Measurements from ENCODE around the gene FBXL4. TPM values are rescaled to one million over a fixed set of nuclear protein-coding genes. Genes with fewer than 3 reads are reported as not detected.

The FBXL4 gene
- total RNA-seq, 4 donors from 2014 or later = 33.1 to 49.9 (median 42.8) TPM

DNA sequence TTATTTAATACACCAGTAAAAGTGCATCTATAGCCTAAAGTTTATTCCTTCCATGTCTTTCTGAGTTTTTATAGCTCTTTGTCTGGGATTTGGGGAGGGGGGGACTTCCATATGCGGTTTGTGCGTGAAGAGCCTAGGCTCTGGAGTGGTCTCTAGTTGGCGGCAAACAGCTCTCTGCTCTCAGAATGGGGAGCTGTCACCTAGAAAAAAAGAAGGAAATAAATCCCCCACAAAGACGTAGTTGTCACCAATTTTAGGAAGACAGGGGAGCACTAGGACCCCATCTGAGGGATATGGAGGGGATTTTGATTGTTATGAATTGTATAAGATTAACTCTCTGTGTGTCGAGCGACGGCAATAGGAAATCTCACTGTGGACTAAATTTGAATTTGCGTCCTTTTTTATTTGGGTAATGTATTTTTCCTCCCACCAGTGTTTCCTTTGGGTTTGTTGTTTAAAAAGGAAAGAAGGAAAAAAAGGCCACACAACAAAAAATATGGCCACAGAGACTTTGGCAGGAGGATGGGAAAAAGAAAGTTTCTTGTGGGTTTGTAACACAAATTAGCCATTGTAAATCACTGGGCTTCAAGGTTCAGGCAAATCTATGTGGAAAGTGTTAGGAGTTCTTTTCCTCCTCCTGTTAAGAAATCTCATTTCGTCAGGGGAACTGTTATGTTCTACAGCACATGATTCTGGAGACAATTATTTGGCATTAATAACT, 106.0 kb downstream of the FBXL4 start:
- TF ChIP-seq CTCF (IDR thresholded peaks at IDR 0.05) (no peak), POLR2A (IDR thresholded peaks at IDR 0.05) (no peak)
- H3K4me1 ChIP-seq = peaks cover 10 to 20% of the 10 kb centered on the region in 2 donors
- no peak for DNase-seq
- peaks cover 69% of the 10 kb centered on the region for H3K27me3 ChIP-seq
- intact Hi-C loops (cut with DNase I) = no loop called here
- 23 to 25% methylated on average over 9 of the region's 9 CpGs for WGBS, 2 donors
- no peaks in the 10 kb centered on the region for H3K36me3 ChIP-seq
- H3K4me3 ChIP-seq (replicated peaks in 1 of 3) = no peak overlapping the region
- H3K9me3 ChIP-seq = no peaks in the 10 kb centered on the region
- no peak overlapping the region for H3K27ac ChIP-seq

DNA sequence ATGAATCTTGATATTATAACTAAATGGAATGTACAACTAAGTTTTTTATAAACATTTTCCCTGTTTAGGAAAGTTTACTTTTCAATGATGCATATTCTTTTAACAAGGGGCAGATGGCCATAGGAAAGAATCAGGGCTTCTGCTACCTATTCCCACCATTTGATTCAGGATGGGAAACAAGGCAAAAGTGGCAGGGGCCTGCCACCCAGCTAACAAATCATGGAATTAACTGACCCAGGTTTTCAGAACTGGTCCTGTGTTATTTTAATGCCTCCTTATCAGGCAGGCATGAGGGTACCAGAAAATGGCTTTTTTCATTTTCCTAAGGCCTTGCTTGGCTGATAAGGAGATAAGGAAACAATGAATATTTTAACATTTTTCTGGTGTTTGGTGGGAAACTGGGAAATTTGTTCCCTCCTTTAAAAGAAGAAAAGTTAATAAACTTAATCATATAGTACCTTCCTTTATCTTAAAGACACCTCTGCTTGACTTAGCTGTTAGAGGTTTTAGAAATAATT, 106.7 kb downstream of the FBXL4 start:
- no peak overlapping the region for H3K4me3 ChIP-seq (replicated peaks in 1 of 3)
- no peaks in the 10 kb centered on the region for H3K9me3 ChIP-seq
- H3K36me3 ChIP-seq = no peaks in the 10 kb centered on the region
- no peak overlapping the region for H3K27ac ChIP-seq
- peaks cover 77% of the 10 kb centered on the region for H3K27me3 ChIP-seq
- TF ChIP-seq POLR2A (IDR thresholded peaks at IDR 0.05) = no peak
- no peak for TF ChIP-seq CTCF (IDR thresholded peaks at IDR 0.05)
- intact Hi-C loops (cut with DNase I) = no loop called here
- no peak for DNase-seq
- H3K4me1 ChIP-seq = peaks cover 11 to 22% of the 10 kb centered on the region in 2 donors

DNA sequence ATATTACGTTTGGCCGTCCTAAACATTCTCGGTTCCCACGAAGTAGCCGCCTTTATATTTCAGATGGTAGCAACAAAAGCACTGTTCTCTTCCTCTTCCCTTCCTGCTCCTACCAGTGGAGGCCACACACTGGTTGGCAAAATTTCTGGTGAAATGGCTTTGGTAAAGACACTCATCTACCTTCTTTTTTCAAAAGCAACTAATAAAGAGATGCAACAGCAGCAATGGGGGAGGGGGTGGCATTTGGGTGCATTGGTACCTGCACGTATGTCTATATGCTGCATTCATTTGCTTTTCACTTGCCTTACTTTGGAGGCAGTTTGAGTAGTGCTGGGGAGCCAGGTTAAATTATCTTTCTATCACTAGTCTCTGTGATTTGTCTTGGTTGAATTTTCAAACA, 107.4 kb downstream of the FBXL4 start:
- Histone ChIP-seq H3K27ac (no peak overlapping the region), H3K4me1 (peaks cover 16 to 23% of the 10 kb centered on the region in 2 donors), H3K27me3 (peaks cover 81% of the 10 kb centered on the region), H3K36me3 (no peaks in the 10 kb centered on the region), H3K4me3 (replicated peaks in 1 of 3) (no peak overlapping the region), H3K9me3 (no peaks in the 10 kb centered on the region)
- no peak for DNase-seq
- intact Hi-C loops (cut with DNase I) = no loop called here
- TF ChIP-seq CTCF (IDR thresholded peaks at IDR 0.05) (no peak), POLR2A (IDR thresholded peaks at IDR 0.05) (no peak)
- 40% methylated on average over 6 of the region's 6 CpGs for WGBS, 2 donors

DNA sequence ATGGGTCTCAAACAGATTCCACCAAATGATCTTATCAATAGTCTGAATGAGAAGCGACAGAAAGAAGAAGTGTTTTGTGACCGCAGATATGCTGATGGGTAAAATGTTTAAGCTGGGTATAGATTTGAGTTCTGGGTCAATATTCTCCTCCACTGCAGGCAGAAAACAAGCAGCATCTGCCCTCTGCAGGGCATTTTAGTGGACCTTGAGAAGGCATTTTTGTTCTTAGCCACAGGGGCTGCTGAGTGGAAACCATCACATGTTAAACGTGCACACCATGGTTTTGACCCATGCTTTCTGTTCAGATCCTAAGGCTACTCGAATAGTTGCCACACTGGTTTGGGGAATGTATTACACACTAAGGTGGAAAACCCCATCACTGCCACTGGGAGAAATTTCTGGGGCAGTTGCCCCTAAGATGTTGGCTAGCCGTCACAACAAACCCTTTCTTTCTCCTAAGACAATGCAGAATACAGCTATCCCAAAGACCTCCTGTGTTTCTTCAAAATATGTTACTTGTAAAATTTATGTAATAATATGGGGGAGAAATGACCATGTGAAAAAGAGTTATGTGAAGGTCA, 107.9 kb downstream of the FBXL4 start:
- peaks cover 78% of the 10 kb centered on the region for H3K27me3 ChIP-seq
- 17 to 24% methylated on average over 5 of the region's 5 CpGs for WGBS, 2 donors
- H3K36me3 ChIP-seq = no peaks in the 10 kb centered on the region
- DNase-seq = no peak
- H3K4me3 ChIP-seq (replicated peaks in 1 of 3) = no peak overlapping the region
- TF ChIP-seq CTCF (IDR thresholded peaks at IDR 0.05) (no peak), POLR2A (IDR thresholded peaks at IDR 0.05) (no peak)
- peaks cover 13 to 22% of the 10 kb centered on the region in 2 donors for H3K4me1 ChIP-seq
- no peaks in the 10 kb centered on the region for H3K9me3 ChIP-seq
- intact Hi-C loops (cut with DNase I) = no loop called here
- H3K27ac ChIP-seq = no peak overlapping the region

DNA sequence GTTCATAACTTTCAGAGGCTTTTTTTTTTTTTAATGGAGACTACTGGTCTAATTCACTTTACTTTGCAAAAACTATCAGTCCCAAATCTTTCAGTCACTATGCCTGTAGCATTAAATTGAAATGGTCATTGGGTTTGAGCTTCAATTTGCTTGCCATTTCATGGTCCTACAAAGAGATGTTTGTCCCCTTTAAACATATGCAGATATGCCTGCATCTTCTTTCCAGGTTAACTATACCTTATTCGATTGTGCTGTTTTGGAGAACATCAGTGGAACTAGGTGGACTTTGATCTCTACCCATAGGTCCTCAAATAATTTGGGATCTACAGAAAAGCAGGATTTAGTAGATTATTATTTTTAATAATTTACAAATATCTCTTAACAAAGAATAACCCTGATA, 108.8 kb downstream of the FBXL4 start:
- Histone ChIP-seq H3K4me3 (replicated peaks in 1 of 3) (no peak overlapping the region), H3K27me3 (peaks cover 69% of the 10 kb centered on the region), H3K36me3 (no peaks in the 10 kb centered on the region), H3K4me1 (peaks cover 14 to 19% of the 10 kb centered on the region in 2 donors), H3K9me3 (no peaks in the 10 kb centered on the region), H3K27ac (no peak overlapping the region)
- intact Hi-C loops (cut with DNase I) = no loop called here
- no peak for TF ChIP-seq CTCF (IDR thresholded peaks at IDR 0.05)
- DNase-seq = no peak
- WGBS, 2 donors = 19 to 20% methylated on average over 1 of the region's 1 CpG
